Caco-2 (cell line): ENCODE data around the gene GPR4. TPM values are rescaled to one million over a fixed set of nuclear protein-coding genes. Genes with fewer than 3 reads are reported as not detected.

Experiments used
- BruUV-seq: library from RNA; stranded (reverse); fragments of 400-500 nt; replicated peaks from 2 replicates; lab custom pipeline; 2021; lab: Mats Ljungman, UMichigan
- CTCF ChIA-PET: fragments of 300-600 bp; sonication (Branson Sonifier 250); formaldehyde crosslinking; loops from one replicate; lab custom pipeline; 2022; ENCODE audit warnings: antibody characterized with exemption; lab: Charles Lee
- POLR2A ChIA-PET: fragments of 300-600 bp; sonication (Branson Sonifier 250); formaldehyde crosslinking; loops from one replicate; lab custom pipeline; 2022; ENCODE audit warnings: antibody characterized with exemption; lab: Charles Lee
- DNase-seq, 2 experiments: peaks; one replicate each; pipeline versions ENCODE4 v3.0.0 to v3.0.0-alpha.2; 2020 to 2022
- H3K27me3 ChIP-seq: replicated peaks from 2 replicates; pipeline ENCODE4 v1.6.0; 2011; ENCODE audit warnings: low read length; ENCODE audit not compliant: control insufficient read depth, insufficient read depth
- H3K36me3 ChIP-seq: 2 replicates; pipeline ENCODE4 v1.5.1; 2011; ENCODE audit warnings: low read length; ENCODE audit not compliant: control insufficient read depth, insufficient read depth
- H3K4me1 ChIP-seq: fragments of 250-450 bp; sonication (Bioruptor Pico); 2 replicates; pipeline ENCODE4 v1.5.1; 2020; ENCODE audit warnings: mild to moderate bottlenecking
- H3K4me3 ChIP-seq: 2 replicates; pipeline ENCODE4 v1.5.1; 2011; ENCODE audit warnings: low read depth, mild to moderate bottlenecking, control low read depth, low read length
- H3K9me3 ChIP-seq: fragments of 250-450 bp; sonication (Bioruptor Pico); 2 replicates; pipeline ENCODE4 v1.5.1; 2020; ENCODE audit warnings: mild to moderate bottlenecking, moderate library complexity
- H3K27ac Mint-ChIP-seq: one replicate; pipeline ENCODE4 v1.8.0; 2022; ENCODE audit warnings: mixed read lengths; ENCODE audit not compliant: unreplicated experiment
- H3K27me3 Mint-ChIP-seq: one replicate; pipeline ENCODE4 v1.8.0; 2022; ENCODE audit warnings: mixed read lengths; ENCODE audit not compliant: insufficient read depth, unreplicated experiment
- H3K36me3 Mint-ChIP-seq: one replicate; pipeline ENCODE4 v1.8.0; 2022; ENCODE audit warnings: mild to moderate bottlenecking, mixed read lengths; ENCODE audit not compliant: insufficient read depth, unreplicated experiment
- H3K4me1 Mint-ChIP-seq: one replicate; pipeline ENCODE4 v1.8.0; 2022; ENCODE audit warnings: low read depth, mixed read lengths; ENCODE audit not compliant: unreplicated experiment
- H3K4me3 Mint-ChIP-seq: one replicate; pipeline ENCODE4 v1.8.0; 2022; ENCODE audit warnings: mild to moderate bottlenecking, moderate library complexity, mixed read lengths; ENCODE audit not compliant: unreplicated experiment
- H3K9me3 Mint-ChIP-seq: one replicate; pipeline ENCODE4 v1.8.0; 2022; ENCODE audit warnings: mixed read lengths; ENCODE audit not compliant: unreplicated experiment
- intact Hi-C: fragments of 100-400 bp; cut with micrococcal nuclease; formaldehyde crosslinking; loops from one replicate; pipeline ENCODE4 v1.10.0; 2022; ENCODE audit not compliant: unreplicated experiment
- total RNA-seq: library from RNA; stranded (reverse); gene quantifications from 2 replicates; pipeline ENCODE4 v1.2.3, GENCODE V29; 2022
- TF ChIP-seq, protein P1 (sequence below), 2 experiments: fragments of 200-600 bp in 1 of 2; IDR thresholded peaks; 1 replicate in 1 of 2; 2 replicates in 1 of 2; pipeline versions ENCODE4 v1.5.1 to v1.8.0; 2011 to 2022; ENCODE audit warnings: antibody characterized with exemption in 1 of 2, control low read depth in 1 of 2, inconsistent platforms in 1 of 2, low read depth in 1 of 2, low read length in 1 of 2, mild to moderate bottlenecking in 1 of 2, moderate library complexity in 1 of 2; ENCODE audit not compliant: insufficient read depth in 1 of 2, severe bottlenecking in 1 of 2, unreplicated experiment in 1 of 2

GPR4 gene
- total RNA-seq, 1 experiment from 2014 or later = not detected

DNA sequence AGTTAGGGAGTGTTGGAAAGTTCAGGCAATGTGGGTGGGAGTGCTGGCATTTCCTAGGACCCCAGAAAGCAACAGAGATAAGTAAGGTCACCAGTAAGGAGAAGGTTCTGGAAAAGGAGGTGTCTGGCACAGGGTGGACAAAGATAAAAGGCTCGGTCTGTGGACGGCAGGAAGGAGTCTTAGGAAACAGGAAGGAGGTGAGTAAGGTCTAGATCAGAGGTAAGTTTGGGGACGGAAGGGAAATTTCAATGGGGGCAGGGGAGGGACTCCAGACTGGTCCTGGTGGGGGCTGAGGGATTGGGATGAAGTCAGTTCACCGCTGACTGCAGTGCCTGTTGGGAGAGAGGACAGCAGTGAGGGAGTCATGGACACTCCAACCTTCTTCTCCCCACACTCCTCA lies 9.6 kb downstream of the GPR4 start:
- no peak overlapping the region for H3K4me3 Mint-ChIP-seq
- no peaks in the 10 kb centered on the region for H3K27me3 ChIP-seq
- H3K4me3 ChIP-seq = no peak overlapping the region
- no peak for DNase-seq
- H3K36me3 ChIP-seq = no peaks in the 10 kb centered on the region
- BruUV-seq = no TSS peak
- peaks cover 4% of the 10 kb centered on the region for H3K4me1 ChIP-seq
- POLR2A ChIA-PET = interaction anchor here (0.6 kb wide), 1 partner anchor 500 kb away, joined by 4 read pairs; no protein-coding TSS in a partner anchor
- H3K27ac Mint-ChIP-seq = no peak overlapping the region
- no peaks in the 10 kb centered on the region for H3K9me3 ChIP-seq
- peaks cover 24% of the 10 kb centered on the region for H3K27me3 Mint-ChIP-seq
- CTCF ChIA-PET = interaction anchor here (0.6 to 2.4 kb wide), 4 partner anchors 49 to 153 kb away, joined by 3 to 77 read pairs (median 8); no protein-coding TSS in a partner anchor
- H3K9me3 Mint-ChIP-seq = no peaks in the 10 kb centered on the region
- TF ChIP-seq, protein P1, sequence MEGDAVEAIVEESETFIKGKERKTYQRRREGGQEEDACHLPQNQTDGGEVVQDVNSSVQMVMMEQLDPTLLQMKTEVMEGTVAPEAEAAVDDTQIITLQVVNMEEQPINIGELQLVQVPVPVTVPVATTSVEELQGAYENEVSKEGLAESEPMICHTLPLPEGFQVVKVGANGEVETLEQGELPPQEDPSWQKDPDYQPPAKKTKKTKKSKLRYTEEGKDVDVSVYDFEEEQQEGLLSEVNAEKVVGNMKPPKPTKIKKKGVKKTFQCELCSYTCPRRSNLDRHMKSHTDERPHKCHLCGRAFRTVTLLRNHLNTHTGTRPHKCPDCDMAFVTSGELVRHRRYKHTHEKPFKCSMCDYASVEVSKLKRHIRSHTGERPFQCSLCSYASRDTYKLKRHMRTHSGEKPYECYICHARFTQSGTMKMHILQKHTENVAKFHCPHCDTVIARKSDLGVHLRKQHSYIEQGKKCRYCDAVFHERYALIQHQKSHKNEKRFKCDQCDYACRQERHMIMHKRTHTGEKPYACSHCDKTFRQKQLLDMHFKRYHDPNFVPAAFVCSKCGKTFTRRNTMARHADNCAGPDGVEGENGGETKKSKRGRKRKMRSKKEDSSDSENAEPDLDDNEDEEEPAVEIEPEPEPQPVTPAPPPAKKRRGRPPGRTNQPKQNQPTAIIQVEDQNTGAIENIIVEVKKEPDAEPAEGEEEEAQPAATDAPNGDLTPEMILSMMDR (IDR thresholded peaks at IDR 0.05; ENCODE audit: insufficient read depth in 1 of 2, low read depth in 1 of 2, low read length in 1 of 2, severe bottlenecking in 1 of 2, unreplicated experiment in 1 of 2) = no peak
- peaks cover 7% of the 10 kb centered on the region for H3K4me1 Mint-ChIP-seq
- H3K36me3 Mint-ChIP-seq = peaks cover 14% of the 10 kb centered on the region
- intact Hi-C loops = no loop called here

DNA sequence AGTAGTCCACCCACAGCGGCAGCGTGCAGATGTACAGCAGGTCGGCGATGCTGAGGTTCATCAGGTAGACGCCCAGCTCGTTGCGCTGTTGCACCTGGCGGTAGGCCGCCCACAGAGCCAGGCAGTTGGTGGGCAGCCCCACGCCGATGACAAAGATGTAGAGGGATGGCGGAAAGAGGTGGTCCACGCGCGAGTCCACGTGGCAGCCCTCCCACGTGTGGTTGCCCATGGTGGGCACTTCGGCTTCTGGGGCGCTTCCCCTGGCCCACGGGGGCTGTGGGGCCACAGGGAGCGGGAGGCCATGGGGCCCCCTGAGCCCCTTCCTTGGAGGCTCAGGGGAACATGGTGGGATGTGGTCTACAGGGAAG lies 10.4 kb downstream of the GPR4 start:
- BruUV-seq = no TSS peak
- H3K36me3 Mint-ChIP-seq = peaks cover 9% of the 10 kb centered on the region
- H3K36me3 ChIP-seq = no peaks in the 10 kb centered on the region
- TF ChIP-seq, protein P1 (IDR thresholded peaks at IDR 0.05; ENCODE audit: insufficient read depth in 1 of 2, low read depth in 1 of 2, low read length in 1 of 2, severe bottlenecking in 1 of 2, unreplicated experiment in 1 of 2) = no peak
- no peak overlapping the region for H3K27ac Mint-ChIP-seq
- no peak overlapping the region for H3K4me3 ChIP-seq
- no peak overlapping the region for H3K4me3 Mint-ChIP-seq
- no peaks in the 10 kb centered on the region for H3K27me3 ChIP-seq
- peaks cover 7% of the 10 kb centered on the region for H3K4me1 Mint-ChIP-seq
- peaks cover 22% of the 10 kb centered on the region for H3K27me3 Mint-ChIP-seq
- ChIA-PET POLR2A (interaction anchor here (0.6 kb wide), 1 partner anchor 336 kb away, joined by 3 read pairs; no protein-coding TSS in a partner anchor), CTCF (interaction anchor here (0.6 to 2.4 kb wide), 7 partner anchors 33 to 101 kb away, joined by 3 to 77 read pairs (median 4); partner anchors contain the start of genes EML2, QPCTL and SNRPD2)
- H3K9me3 ChIP-seq = no peaks in the 10 kb centered on the region
- H3K4me1 ChIP-seq = peaks cover 4% of the 10 kb centered on the region
- no peak for DNase-seq
- intact Hi-C loops = loop anchor here (1.0 kb wide), 1 partner anchor 51 kb away; no protein-coding TSS in a partner anchor
- H3K9me3 Mint-ChIP-seq = no peaks in the 10 kb centered on the region

DNA sequence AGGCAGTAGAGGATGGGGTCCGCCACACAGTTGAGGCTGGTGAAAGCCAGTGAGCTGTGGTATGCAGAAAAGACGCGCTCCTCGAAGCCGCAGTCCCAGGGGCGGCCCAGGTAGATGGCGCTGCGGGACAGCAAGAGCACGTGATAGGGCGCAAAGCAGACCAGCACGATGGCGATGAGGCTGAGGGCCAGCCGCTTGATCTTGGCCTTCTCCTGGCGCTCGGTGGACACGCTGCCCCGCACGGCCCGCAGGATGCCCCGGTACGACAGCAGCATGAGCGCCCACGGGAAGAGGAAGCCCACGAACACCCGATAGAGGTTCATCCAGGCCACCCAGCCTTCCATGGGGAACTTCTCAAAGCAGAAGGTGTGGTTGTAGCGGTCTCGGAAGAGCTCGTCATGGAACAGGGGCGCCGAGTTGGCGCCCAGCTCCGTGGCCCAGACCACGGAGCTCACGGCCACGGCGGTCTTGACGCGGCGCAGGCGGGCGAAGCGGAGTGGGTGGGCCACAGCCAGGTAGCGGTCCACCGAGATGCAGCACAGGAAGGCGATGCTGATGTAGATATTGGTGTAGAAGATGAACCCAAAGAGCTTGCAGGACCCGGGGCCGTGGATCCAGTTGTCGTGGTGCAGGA lies 10.9 kb downstream of the GPR4 start:
- BruUV-seq = no TSS peak
- peak; percentile 83 to 85 for DNase-seq
- Mint-ChIP-seq H3K27ac (no peak overlapping the region), H3K36me3 (peaks cover 6% of the 10 kb centered on the region), H3K4me1 (peaks cover 7% of the 10 kb centered on the region), H3K9me3 (no peaks in the 10 kb centered on the region), H3K27me3 (peaks cover 18% of the 10 kb centered on the region), H3K4me3 (peak overlapping the region; percentile 43)
- Histone ChIP-seq H3K4me1 (peaks cover 4% of the 10 kb centered on the region), H3K36me3 (no peaks in the 10 kb centered on the region), H3K4me3 (peak overlapping the region; percentile 13; the same call in 1 of the 2 replicates), H3K9me3 (no peaks in the 10 kb centered on the region), H3K27me3 (no peaks in the 10 kb centered on the region)
- ChIA-PET CTCF (interaction anchor here (0.6 to 2.4 kb wide), 10 partner anchors 33 to 179 kb away, joined by 3 to 77 read pairs (median 4); partner anchors contain the start of genes EML2, QPCTL and SNRPD2), POLR2A (interaction anchor here (0.6 kb wide), 1 partner anchor 337 kb away, joined by 3 read pairs; no protein-coding TSS in a partner anchor)
- TF ChIP-seq, protein P1 (IDR thresholded peaks at IDR 0.05; ENCODE audit: insufficient read depth in 1 of 2, low read depth in 1 of 2, low read length in 1 of 2, severe bottlenecking in 1 of 2, unreplicated experiment in 1 of 2) = peak; percentile 75 to 88
- intact Hi-C loops = loop anchor here (1.0 kb wide), 1 partner anchor 51 kb away; no protein-coding TSS in a partner anchor
